ENCODE results near the gene SOBP.

GRCh38 chr6:107656401-107656800 lies 166.5 kb downstream of the SOBP start:
- no peak for TF ChIP-seq CTCF (optimal IDR thresholded peaks at IDR 0.05 in 1 of 3, IDR thresholded peaks at IDR 0.05 in 1 of 3, conservative IDR thresholded peaks at IDR 0.05 in 1 of 3; ENCODE audit: extremely low read depth in 1 of 3, insufficient read depth in 2 of 3, low read length in 3 of 3)
- no peak for TF ChIP-seq EZH2 (IDR thresholded peaks at IDR 0.05; ENCODE audit: low read length)
